ENCODE data around the gene NBPF3.
"Not testable (repeated sequence)": the region's sequence is repeated elsewhere in the genome, so short reads cannot be mapped to it uniquely, and the experiment has no call there.

DNA sequence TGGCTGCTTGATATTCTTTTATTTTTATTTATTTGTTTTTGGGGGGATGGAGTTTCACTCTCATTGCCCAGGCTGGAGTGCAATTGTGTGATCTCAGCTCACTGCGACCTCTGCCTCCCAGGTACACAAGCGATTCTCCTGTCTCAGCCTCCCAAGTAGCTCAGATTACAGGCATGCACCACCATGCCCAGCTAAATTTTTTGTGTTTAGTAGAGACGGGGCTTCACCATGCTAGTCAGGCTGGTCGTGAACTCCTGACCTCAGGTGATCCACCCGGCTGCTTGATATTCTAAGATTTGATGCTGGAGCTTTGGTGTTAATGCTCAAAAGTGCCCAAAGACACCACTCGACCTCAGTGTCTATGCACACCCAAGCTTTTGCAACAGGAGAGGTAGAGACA is 19.6 kb upstream of the NBPF3 start:
- TF ChIP-seq, protein P1, sequence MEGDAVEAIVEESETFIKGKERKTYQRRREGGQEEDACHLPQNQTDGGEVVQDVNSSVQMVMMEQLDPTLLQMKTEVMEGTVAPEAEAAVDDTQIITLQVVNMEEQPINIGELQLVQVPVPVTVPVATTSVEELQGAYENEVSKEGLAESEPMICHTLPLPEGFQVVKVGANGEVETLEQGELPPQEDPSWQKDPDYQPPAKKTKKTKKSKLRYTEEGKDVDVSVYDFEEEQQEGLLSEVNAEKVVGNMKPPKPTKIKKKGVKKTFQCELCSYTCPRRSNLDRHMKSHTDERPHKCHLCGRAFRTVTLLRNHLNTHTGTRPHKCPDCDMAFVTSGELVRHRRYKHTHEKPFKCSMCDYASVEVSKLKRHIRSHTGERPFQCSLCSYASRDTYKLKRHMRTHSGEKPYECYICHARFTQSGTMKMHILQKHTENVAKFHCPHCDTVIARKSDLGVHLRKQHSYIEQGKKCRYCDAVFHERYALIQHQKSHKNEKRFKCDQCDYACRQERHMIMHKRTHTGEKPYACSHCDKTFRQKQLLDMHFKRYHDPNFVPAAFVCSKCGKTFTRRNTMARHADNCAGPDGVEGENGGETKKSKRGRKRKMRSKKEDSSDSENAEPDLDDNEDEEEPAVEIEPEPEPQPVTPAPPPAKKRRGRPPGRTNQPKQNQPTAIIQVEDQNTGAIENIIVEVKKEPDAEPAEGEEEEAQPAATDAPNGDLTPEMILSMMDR (IDR thresholded peaks at IDR 0.05), result not testable (repeated sequence)
- not testable (repeated sequence) for TF ChIP-seq POLR2A, POLR2AphosphoS5, EP300 (IDR thresholded peaks at IDR 0.05)

All from gastroesophageal sphincter (tissue), 3 donors.